ENCODE measurements around the gene TBC1D10B.

TBC1D10B gene

DNA sequence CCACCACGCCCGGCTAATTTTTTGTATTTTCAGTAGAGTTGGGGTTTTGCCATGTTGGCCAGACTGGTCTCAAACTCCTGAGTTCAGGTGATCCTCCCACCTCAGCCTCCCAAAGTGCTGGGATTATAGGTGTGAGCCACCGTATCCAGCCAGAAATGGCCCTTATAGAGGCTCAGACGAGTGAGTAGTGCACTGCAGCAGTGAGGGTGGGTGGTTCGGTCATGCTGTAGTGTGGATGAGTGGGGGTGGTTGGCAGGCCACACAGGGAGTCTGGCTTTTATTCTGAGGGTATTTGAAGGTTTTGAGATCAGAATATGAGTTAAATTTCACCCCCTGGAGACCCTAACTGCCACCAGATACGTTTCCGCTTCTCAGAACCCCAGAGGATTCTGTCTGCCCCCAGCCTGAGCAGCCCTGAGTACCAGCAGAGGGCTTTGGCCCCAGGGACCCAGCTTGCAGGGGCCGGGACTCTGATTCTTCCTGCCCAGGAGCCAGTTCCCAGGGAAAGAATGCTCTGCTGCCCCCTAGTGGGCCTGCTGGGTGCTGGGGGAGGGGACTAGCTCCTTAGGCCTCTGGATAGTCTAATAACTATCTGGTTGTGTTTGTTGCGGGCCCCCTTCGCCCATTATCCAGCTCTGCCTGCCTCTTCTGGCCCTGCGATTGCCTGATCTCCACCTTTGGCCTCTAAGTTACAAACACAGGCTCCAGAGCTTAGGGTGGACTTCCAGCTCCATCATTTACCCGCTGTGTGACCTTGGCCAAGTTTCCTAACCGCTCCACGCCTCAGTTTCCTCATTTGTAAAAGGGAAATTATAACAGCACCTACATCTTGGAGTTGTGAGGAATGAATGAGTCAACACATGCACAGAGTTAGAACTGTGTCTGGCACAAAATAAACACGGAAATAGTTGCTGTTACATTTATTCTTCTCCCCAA is 39.1 kb upstream of the TBC1D10B start:
- H3K4ac ChIP-seq (ENCODE audit: low read depth in 1 of 2, low read length in 2 of 2): no peak overlapping the region
- peak; percentile 89 for DNase-seq
- peaks cover 17% of the 10 kb centered on the region for H3K79me1 ChIP-seq (replicated peaks; ENCODE audit: low read length, poor library complexity, severe bottlenecking)
- H3K27ac ChIP-seq (ENCODE audit: low read length, poor library complexity, severe bottlenecking): peak overlapping the region; percentile 7
- peak overlapping the region; percentile 71 for H3K9ac ChIP-seq (ENCODE audit: low read length)
- no peaks in the 10 kb centered on the region for H3K27me3 ChIP-seq (ENCODE audit: control insufficient read depth in 1 of 2, insufficient read depth in 1 of 2, low read length in 2 of 2)
- no peak overlapping the region for H3K18ac ChIP-seq (ENCODE audit: low read depth in 1 of 2, low read length in 2 of 2)
- H3K9me3 ChIP-seq (ENCODE audit: control insufficient read depth, low read length): no peaks in the 10 kb centered on the region
- H4K91ac ChIP-seq (ENCODE audit: low read length): no peak overlapping the region
- no peak overlapping the region for H3K23ac ChIP-seq (ENCODE audit: low read length in 2 of 2)
- peak overlapping the region in 1 of 2 experiments; percentile 56 for H3K4me3 ChIP-seq (ENCODE audit: insufficient read depth in 1 of 2, low read depth in 1 of 2, low read length in 2 of 2)
- H3K14ac ChIP-seq (ENCODE audit: low read length in 2 of 2): no peak overlapping the region
- peaks cover 22% of the 10 kb centered on the region for H3K4me1 ChIP-seq (ENCODE audit: control insufficient read depth, insufficient read depth, low read depth, low read length)
- H2BK15ac ChIP-seq (ENCODE audit: low read depth, poor library complexity, severe bottlenecking): no peak overlapping the region
- H3K36me3 ChIP-seq (ENCODE audit: control insufficient read depth in 1 of 2, insufficient read depth in 2 of 2, low read depth in 1 of 2, low read length in 2 of 2): peaks cover 15 to 35% of the 10 kb centered on the region in 2 experiments
- 51% methylated on average over 15 of the region's 15 CpGs for WGBS
- H2BK12ac ChIP-seq (ENCODE audit: low read length in 2 of 2): no peak overlapping the region
- no peak overlapping the region for H2BK5ac ChIP-seq (ENCODE audit: low read depth, low read length, poor library complexity, severe bottlenecking)
- peak overlapping the region; percentile 20 for H3K4me2 ChIP-seq (ENCODE audit: low read length, poor library complexity, severe bottlenecking)
- H4K8ac ChIP-seq (ENCODE audit: low read length): peak overlapping the region; percentile 46
- no peak overlapping the region for H2AFZ ChIP-seq (ENCODE audit: low read depth, low read length)
- H2AK5ac ChIP-seq (ENCODE audit: low read length, severe bottlenecking): no peak overlapping the region
- no peak overlapping the region for H2BK120ac ChIP-seq (ENCODE audit: low read depth, low read length)

DNA sequence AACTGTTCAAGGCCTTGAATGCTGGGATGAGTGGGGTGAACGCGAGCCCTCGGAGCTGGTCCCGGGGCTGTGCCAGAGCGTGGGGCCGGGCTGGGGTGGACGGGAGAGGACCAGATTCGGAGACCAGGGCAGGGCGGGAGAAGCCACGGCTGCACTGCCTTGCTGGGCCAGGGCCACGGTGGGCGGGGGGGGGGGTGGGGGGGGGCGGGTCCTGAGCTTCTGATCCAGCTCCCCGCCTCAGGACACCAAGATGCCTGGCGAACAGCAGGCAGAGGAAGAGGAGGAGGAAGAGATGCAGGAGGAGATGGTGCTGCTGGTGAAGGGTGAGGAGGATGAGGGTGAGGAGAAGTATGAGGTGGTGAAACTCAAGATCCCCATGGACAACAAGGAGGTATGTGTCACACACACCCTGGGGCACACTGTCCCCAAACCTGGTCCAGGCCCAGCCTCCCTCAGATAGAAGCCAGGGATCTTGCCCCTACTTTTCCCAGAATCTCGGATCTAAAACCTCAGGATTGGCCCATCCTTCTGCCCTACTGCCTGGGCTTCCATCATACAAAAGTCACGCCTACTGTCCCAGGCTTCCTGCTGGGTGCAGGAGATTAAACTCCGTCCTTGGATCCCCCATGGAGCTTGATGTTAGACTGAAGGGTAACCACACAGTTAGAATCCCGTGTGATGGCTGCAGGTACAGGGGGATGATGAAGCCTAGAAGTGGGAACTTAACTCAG is 37.7 kb upstream of the TBC1D10B start:
- H3K4me2 ChIP-seq (ENCODE audit: low read length, poor library complexity, severe bottlenecking): peak overlapping the region; percentile 72
- 41% methylated on average over 6 of the region's 19 CpGs for WGBS

DNA sequence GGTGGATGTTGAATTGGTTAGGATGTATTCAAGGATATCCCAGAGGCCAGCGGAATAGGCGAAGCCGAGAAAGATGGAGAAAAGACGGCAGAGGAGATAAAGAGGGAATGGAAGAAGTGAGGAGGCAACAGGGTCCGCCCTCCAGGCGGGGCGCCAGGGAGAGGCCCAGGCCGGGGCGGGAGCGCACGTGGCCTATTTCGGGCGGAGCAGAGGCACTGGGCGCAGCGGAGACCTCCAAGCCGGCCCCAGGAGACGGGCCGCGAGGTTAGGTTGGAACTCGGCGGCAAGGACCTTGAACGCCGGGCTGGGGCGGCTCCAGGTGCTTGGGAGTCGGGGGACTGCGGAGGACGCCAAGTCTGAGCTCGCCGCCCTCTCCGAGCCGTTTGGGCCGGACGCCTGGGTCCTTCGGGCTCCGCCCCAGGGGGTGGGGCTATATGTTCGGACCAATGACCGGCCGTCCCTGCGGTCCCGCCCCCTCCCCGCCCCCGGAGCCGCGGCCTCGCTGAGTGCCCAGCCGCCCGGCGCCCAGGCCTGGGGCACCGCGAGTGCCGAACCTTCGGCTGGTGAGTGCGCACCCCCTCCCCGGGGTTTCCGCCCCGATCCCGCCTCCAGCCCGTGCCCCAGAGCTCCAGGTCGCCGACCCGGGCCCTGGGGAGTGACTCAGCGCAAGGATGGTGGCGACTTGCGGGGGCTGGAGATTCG is 37.0 kb upstream of the TBC1D10B start, which contains the start of gene ZNF771:
ZNF771 (plus strand) TSS at position 505 of the 702 bp plus-strand sequence. CDS start 448 bp downstream, outside the sequence.
- Histone ChIP-seq H2AFZ (ENCODE audit: low read depth, low read length) (peak within 1 kb of the TSS; percentile 91), H2BK15ac (ENCODE audit: low read depth, poor library complexity, severe bottlenecking) (peak within 1 kb of the TSS; percentile 74), H3K9me3 (ENCODE audit: control insufficient read depth, low read length) (no peaks in the 10 kb centered on the region), H3K23ac (ENCODE audit: low read length in 2 of 2) (peak within 1 kb of the TSS in 1 of 2 experiments; percentile 79), H3K79me1 (replicated peaks; ENCODE audit: low read length, poor library complexity, severe bottlenecking) (peaks cover 12% of the 10 kb centered on the region), H2AK5ac (ENCODE audit: low read length, severe bottlenecking) (no peak within 1 kb of the TSS), H3K27me3 (ENCODE audit: control insufficient read depth in 1 of 2, insufficient read depth in 1 of 2, low read length in 2 of 2) (no peaks in the 10 kb centered on the region), H3K4me3 (ENCODE audit: insufficient read depth in 1 of 2, low read depth in 1 of 2, low read length in 2 of 2) (peak within 1 kb of the TSS; percentile 82 to 90), H3K4ac (ENCODE audit: low read depth in 1 of 2, low read length in 2 of 2) (peak within 1 kb of the TSS; percentile 71 to 78), H2BK5ac (ENCODE audit: low read depth, low read length, poor library complexity, severe bottlenecking) (peak within 1 kb of the TSS; percentile 62), H3K18ac (ENCODE audit: low read depth in 1 of 2, low read length in 2 of 2) (peak within 1 kb of the TSS; percentile 81 to 86), H3K4me2 (ENCODE audit: low read length, poor library complexity, severe bottlenecking) (peak within 1 kb of the TSS; percentile 72), H3K4me1 (ENCODE audit: control insufficient read depth, insufficient read depth, low read depth, low read length) (peaks cover 14% of the 10 kb centered on the region), H4K91ac (ENCODE audit: low read length) (peak within 1 kb of the TSS; percentile 84), H3K14ac (ENCODE audit: low read length in 2 of 2) (peak within 1 kb of the TSS in 1 of 2 experiments; percentile 74), H2BK120ac (ENCODE audit: low read depth, low read length) (peak within 1 kb of the TSS; percentile 13), H3K36me3 (ENCODE audit: control insufficient read depth in 1 of 2, insufficient read depth in 2 of 2, low read depth in 1 of 2, low read length in 2 of 2) (peaks cover 9 to 19% of the 10 kb centered on the region in 2 experiments), H3K9ac (ENCODE audit: low read length) (peak within 1 kb of the TSS; percentile 94), H2BK12ac (ENCODE audit: low read length in 2 of 2) (peak within 1 kb of the TSS in 1 of 2 experiments; percentile 89), H3K27ac (ENCODE audit: low read length, poor library complexity, severe bottlenecking) (peak within 1 kb of the TSS; percentile 77), H4K8ac (ENCODE audit: low read length) (peak within 1 kb of the TSS; percentile 30)
- WGBS: under 1% methylated on average over 61 of the region's 65 CpGs
- peak; percentile 93 for DNase-seq

More for the DNA sequence above, 37.7 kb upstream of the TBC1D10B start:
- peak; percentile 40 for DNase-seq
- peaks cover 12% of the 10 kb centered on the region for H3K79me1 ChIP-seq (replicated peaks; ENCODE audit: low read length, poor library complexity, severe bottlenecking)
- H2AFZ ChIP-seq (ENCODE audit: low read depth, low read length): peak overlapping the region; percentile 91
- peak overlapping the region in 1 of 2 experiments; percentile 79 for H3K23ac ChIP-seq (ENCODE audit: low read length in 2 of 2)
- H3K18ac ChIP-seq (ENCODE audit: low read depth in 1 of 2, low read length in 2 of 2): peak overlapping the region; percentile 81 to 86
- peak overlapping the region; percentile 74 for H2BK15ac ChIP-seq (ENCODE audit: low read depth, poor library complexity, severe bottlenecking)
- peak overlapping the region; percentile 14 for H4K8ac ChIP-seq (ENCODE audit: low read length)
- H4K91ac ChIP-seq (ENCODE audit: low read length): peak overlapping the region; percentile 84
- H3K9me3 ChIP-seq (ENCODE audit: control insufficient read depth, low read length): no peaks in the 10 kb centered on the region
- peak overlapping the region; percentile 13 for H2BK120ac ChIP-seq (ENCODE audit: low read depth, low read length)
- H3K4me1 ChIP-seq (ENCODE audit: control insufficient read depth, insufficient read depth, low read depth, low read length): peaks cover 18% of the 10 kb centered on the region
- H3K27ac ChIP-seq (ENCODE audit: low read length, poor library complexity, severe bottlenecking): peak overlapping the region; percentile 77
- peaks cover 9 to 24% of the 10 kb centered on the region in 2 experiments for H3K36me3 ChIP-seq (ENCODE audit: control insufficient read depth in 1 of 2, insufficient read depth in 2 of 2, low read depth in 1 of 2, low read length in 2 of 2)
- H2BK12ac ChIP-seq (ENCODE audit: low read length in 2 of 2): no peak overlapping the region
- H2BK5ac ChIP-seq (ENCODE audit: low read depth, low read length, poor library complexity, severe bottlenecking): peak overlapping the region; percentile 62
- H3K27me3 ChIP-seq (ENCODE audit: control insufficient read depth in 1 of 2, insufficient read depth in 1 of 2, low read length in 2 of 2): no peaks in the 10 kb centered on the region
- no peak overlapping the region for H2AK5ac ChIP-seq (ENCODE audit: low read length, severe bottlenecking)
- peak overlapping the region; percentile 94 for H3K9ac ChIP-seq (ENCODE audit: low read length)
- peak overlapping the region; percentile 82 to 90 for H3K4me3 ChIP-seq (ENCODE audit: insufficient read depth in 1 of 2, low read depth in 1 of 2, low read length in 2 of 2)
- H3K14ac ChIP-seq (ENCODE audit: low read length in 2 of 2): peak overlapping the region in 1 of 2 experiments; percentile 74
- H3K4ac ChIP-seq (ENCODE audit: low read depth in 1 of 2, low read length in 2 of 2): peak overlapping the region; percentile 71 to 78

All from mesenchymal stem cell (in vitro differentiated cells and primary cell).